Esophagus squamous epithelium (tissue), 4 donors: ENCODE measurements around the gene LCOR.
"Not testable (repeated sequence)": the region's sequence is repeated elsewhere in the genome, so short reads cannot be mapped to it uniquely, and the experiment has no call there.

Experiments
- POLR2A ChIP-seq, 4 donors: fragments of 450-650 bp; IDR thresholded peaks; one replicate each; pipeline ENCODE4 v1.6.1; 2017; ENCODE audit warnings: antibody characterized with exemption in 4 of 4, mild to moderate bottlenecking in 4 of 4, moderate library complexity in 3 of 4
- TF ChIP-seq, protein P1 (sequence below), 6 experiments: fragments of 450-650 bp in 4 of 6; fragments of 200-600 bp in 2 of 6; sonication (generic) in 2 of 6; IDR thresholded peaks; one replicate each; pipeline ENCODE4 v1.5.1; 2016 to 2019; ENCODE audit warnings: antibody characterized with exemption in 6 of 6, mild to moderate bottlenecking in 4 of 6, moderate library complexity in 4 of 6

GRCh38 chr10:96943161-96943560 is 111.1 kb downstream of the LCOR start:
- TF ChIP-seq, protein P1, sequence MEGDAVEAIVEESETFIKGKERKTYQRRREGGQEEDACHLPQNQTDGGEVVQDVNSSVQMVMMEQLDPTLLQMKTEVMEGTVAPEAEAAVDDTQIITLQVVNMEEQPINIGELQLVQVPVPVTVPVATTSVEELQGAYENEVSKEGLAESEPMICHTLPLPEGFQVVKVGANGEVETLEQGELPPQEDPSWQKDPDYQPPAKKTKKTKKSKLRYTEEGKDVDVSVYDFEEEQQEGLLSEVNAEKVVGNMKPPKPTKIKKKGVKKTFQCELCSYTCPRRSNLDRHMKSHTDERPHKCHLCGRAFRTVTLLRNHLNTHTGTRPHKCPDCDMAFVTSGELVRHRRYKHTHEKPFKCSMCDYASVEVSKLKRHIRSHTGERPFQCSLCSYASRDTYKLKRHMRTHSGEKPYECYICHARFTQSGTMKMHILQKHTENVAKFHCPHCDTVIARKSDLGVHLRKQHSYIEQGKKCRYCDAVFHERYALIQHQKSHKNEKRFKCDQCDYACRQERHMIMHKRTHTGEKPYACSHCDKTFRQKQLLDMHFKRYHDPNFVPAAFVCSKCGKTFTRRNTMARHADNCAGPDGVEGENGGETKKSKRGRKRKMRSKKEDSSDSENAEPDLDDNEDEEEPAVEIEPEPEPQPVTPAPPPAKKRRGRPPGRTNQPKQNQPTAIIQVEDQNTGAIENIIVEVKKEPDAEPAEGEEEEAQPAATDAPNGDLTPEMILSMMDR (IDR thresholded peaks at IDR 0.05): not testable (repeated sequence)
- not testable (repeated sequence) for TF ChIP-seq POLR2A (IDR thresholded peaks at IDR 0.05)
